Thymus (tissue), 14 donors: ENCODE data around the gene NR2F6. TPM values are rescaled to one million over a fixed set of nuclear protein-coding genes. Genes with fewer than 3 reads are reported as not detected.
A peak's percentile ranks its signal among the peaks of the same experiment; 100 is the strongest.

Experiments
- DNase-seq, 9 donors: peaks; one replicate each; pipeline ENCODE4 v3.0.0-alpha.2; 2013; ENCODE audit warnings: low spot score in 9 of 9, low read depth in 6 of 9, missing footprints in 1 of 9
- H3K27ac ChIP-seq, 2 donors: one replicate each; pipeline ENCODE4 v1.5.1; 2013; ENCODE audit warnings: control low read depth in 1 of 2, low read depth in 1 of 2, low read length in 1 of 2, mild to moderate bottlenecking in 1 of 2, moderate library complexity in 1 of 2
- H3K27me3 ChIP-seq, 2 donors: one replicate each; pipeline ENCODE4 v1.5.1; 2013; ENCODE audit warnings: low read length in 1 of 2; ENCODE audit not compliant: control insufficient read depth in 2 of 2, insufficient read depth in 1 of 2
- H3K36me3 ChIP-seq, 2 donors: one replicate each; pipeline ENCODE4 v1.5.1; 2013; ENCODE audit warnings: low read length in 1 of 2, mild to moderate bottlenecking in 1 of 2, moderate library complexity in 1 of 2; ENCODE audit not compliant: control insufficient read depth in 2 of 2, insufficient read depth in 2 of 2
- H3K4me1 ChIP-seq, 2 donors: one replicate each; pipeline ENCODE4 v1.5.1; 2013; ENCODE audit warnings: low read length in 2 of 2; ENCODE audit not compliant: control insufficient read depth in 2 of 2, insufficient read depth in 2 of 2
- H3K4me3 ChIP-seq, 2 donors: one replicate each; pipeline ENCODE4 v1.5.1; 2013; ENCODE audit warnings: low read length in 2 of 2, control low read depth in 1 of 2, mild to moderate bottlenecking in 1 of 2
- H3K9me3 ChIP-seq, 2 donors: one replicate each; pipeline ENCODE4 v1.5.1; 2013; ENCODE audit warnings: low read length in 1 of 2, mild to moderate bottlenecking in 1 of 2; ENCODE audit not compliant: control insufficient read depth in 2 of 2, insufficient read depth in 1 of 2
- WGBS: extraction: QIAGEN DNeasy Blood & Tissue Kit; methylation state at CpG from one replicate; pipeline ENCODE4 v1.1.7; 2013; 5-methylcytosine and 5-hydroxymethylcytosine counted together
- long read RNA-seq, 10 donors: transcript quantifications; one replicate each; lab custom pipeline, GENCODE V29; 2026
- polyA plus RNA-seq: library from polyadenylated mRNA; stranded (reverse); fragments of 200-250 nt; gene quantifications from one replicate; pipeline ENCODE4 v1.2.3, GENCODE V29; 2013
- total RNA-seq: library from RNA; stranded (reverse); fragments of 120-200 nt; gene quantifications from one replicate; pipeline ENCODE4 v1.2.4, GENCODE V29; 2013
- donor health status: healthy.

Gene NR2F6
- 9.4 TPM for total RNA-seq
- polyA plus RNA-seq: 15.0 TPM
- long read RNA-seq, donor 1: 0 reads
- long read RNA-seq, donor 2, transcript NR2F6-201 (4 exons, 2,404 nt): major isoform, 10 of 19 reads
- long read RNA-seq, donor 2, partial matches to known transcripts: 9 of 19 reads
- long read RNA-seq, donor 2, other reads (novel, unspliced or antisense): 0 of 19 reads
- long read RNA-seq, donor 3, transcript NR2F6-201 (4 exons, 2,404 nt): major isoform, 9 of 15 reads
- long read RNA-seq, donor 3, partial matches to known transcripts: 6 of 15 reads
- long read RNA-seq, donor 3, other reads (novel, unspliced or antisense): 0 of 15 reads
- long read RNA-seq, donor 4, transcript NR2F6-201 (4 exons, 2,404 nt): major isoform, 5 of 16 reads
- long read RNA-seq, donor 4, partial matches to known transcripts: 11 of 16 reads
- long read RNA-seq, donor 4, other reads (novel, unspliced or antisense): 0 of 16 reads
- long read RNA-seq, donor 5, transcript NR2F6-201 (4 exons, 2,404 nt): major isoform, 14 of 48 reads
- long read RNA-seq, donor 5, partial matches to known transcripts: 34 of 48 reads
- long read RNA-seq, donor 5, other reads (novel, unspliced or antisense): 0 of 48 reads
- long read RNA-seq, donor 6, partial matches to known transcripts: 0 of 3 reads
- long read RNA-seq, donor 6, other reads (novel, unspliced or antisense): 0 of 3 reads
- long read RNA-seq, donor 7: 0 reads
- long read RNA-seq, donor 8, partial matches to known transcripts: 5 of 5 reads
- long read RNA-seq, donor 8, other reads (novel, unspliced or antisense): 0 of 5 reads
- long read RNA-seq, donor 9, partial matches to known transcripts: 5 of 8 reads
- long read RNA-seq, donor 9, other reads (novel, unspliced or antisense): 0 of 8 reads
- long read RNA-seq, donor 10, transcript NR2F6-201 (4 exons, 2,404 nt): major isoform, 11 of 26 reads
- long read RNA-seq, donor 10, partial matches to known transcripts: 15 of 26 reads
- long read RNA-seq, donor 10, other reads (novel, unspliced or antisense): 0 of 26 reads

DNA sequence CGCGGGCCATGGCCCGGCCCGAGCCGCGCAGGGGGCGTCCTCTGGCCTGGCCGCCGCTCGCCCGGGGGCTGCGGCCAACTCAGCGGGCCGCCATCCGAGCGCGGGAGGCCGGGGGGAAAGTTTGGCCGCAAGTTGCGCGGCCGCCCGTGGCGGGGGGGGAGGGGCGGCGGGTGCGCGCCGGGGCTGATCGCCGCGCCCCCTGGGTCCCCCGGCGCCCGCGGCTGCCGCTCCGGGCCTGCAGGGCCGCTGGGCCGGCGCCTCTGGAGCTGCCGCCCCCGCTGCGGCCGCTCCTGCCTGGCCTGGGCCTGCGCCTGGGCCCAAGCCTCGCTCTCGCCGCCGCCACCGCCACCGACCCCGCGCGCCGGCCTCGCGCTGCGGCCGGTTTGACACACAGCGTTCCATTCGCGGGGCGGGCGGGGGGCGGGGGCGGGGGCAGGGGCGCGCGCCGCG is at the start of gene NR2F6:
Gene NR2F6 (minus strand): TSS at position 385 of the 450 bp plus-strand sequence. CDS start 699 bp downstream, outside the sequence.
- H3K4me1 ChIP-seq: peaks cover 4 to 18% of the 10 kb centered on the region in 2 donors
- WGBS: under 1% methylated on average over 72 of the region's 72 CpGs

DNA sequence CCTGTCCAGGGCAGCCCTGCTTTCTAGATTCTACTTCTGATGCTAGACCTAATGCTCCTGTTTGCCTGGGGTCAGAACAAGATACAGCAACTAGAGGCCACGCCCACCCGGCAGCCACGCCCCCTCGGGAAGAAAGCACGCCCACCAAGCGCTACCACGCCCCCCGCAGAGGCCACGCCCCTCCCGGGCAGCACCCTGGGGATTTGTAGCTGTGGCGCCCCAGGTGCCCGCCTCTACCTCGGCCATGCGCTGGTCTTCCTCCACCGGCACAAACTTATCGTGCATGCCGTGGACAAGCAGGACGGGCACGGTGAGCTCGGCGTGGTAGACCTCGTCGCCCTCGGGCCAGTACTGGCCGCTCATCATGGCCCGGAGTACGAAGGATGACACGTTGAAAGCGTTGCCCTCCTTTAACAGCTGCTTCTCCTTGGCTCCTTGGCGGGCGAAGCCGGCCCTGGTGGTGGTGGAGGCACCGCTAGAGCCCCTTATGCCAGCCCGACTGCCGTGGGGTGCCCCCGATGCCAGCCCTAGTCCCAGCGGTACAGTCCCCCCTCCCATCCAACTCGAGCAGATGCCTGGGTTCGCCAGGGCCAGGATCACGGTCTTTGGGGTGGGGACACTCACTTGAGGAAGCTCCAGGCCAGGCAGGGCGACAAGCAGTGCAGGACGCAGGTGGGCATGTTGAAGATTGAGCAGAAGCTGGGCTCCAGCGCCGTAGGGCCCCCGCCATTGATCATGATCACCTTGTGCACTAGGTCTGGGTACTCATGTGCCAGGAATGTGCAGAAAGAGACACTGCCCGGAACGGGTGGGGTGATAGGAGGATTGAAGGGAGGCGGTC is 48.6 kb upstream of the NR2F6 start:
- H3K27me3 ChIP-seq: peaks cover 0 to 3% of the 10 kb centered on the region in 2 donors
- WGBS: 92% methylated on average over 48 of the region's 48 CpGs
- H3K27ac ChIP-seq: no peak overlapping the region
- peaks cover 15 to 16% of the 10 kb centered on the region in 2 donors for H3K36me3 ChIP-seq
- H3K4me1 ChIP-seq: peaks cover 7 to 10% of the 10 kb centered on the region in 2 donors
- H3K4me3 ChIP-seq: no peak overlapping the region
- peaks cover 0 to 13% of the 10 kb centered on the region in 2 donors for H3K9me3 ChIP-seq
- no peak for DNase-seq

More for the DNA sequence above, at the start of gene NR2F6:
- H3K27ac ChIP-seq: peak within 1 kb of the TSS in 1 of 2 donors; percentile 18
- H3K4me3 ChIP-seq: peak within 1 kb of the TSS; percentile 38 to 72
- peaks cover 36 to 63% of the 10 kb centered on the region in 2 donors for H3K27me3 ChIP-seq
- no peaks in the 10 kb centered on the region for H3K36me3 ChIP-seq
- H3K9me3 ChIP-seq: peaks cover 0 to 8% of the 10 kb centered on the region in 2 donors
- no peak for DNase-seq

DNA sequence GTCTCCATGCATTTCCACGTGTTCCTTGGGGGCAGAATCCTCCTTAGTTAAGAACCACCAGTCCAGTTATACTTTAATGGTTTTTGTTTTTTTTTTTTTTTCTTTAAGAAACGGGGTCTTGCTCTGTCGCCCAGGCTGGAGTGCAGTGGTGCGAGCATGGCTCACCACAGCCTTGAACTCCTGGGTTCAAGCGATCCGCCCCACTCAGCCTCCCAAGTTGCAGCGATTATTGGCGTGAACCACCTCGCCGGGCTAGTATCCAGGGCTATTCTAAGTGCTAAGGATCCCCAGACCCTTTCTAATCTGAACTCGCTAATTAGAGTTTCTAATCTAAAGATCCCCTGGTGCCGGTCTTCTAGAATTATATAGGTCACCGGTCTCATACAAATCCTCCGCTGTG is 47.9 kb upstream of the NR2F6 start:
- DNase-seq: no peak
- WGBS: 97% methylated on average over 14 of the region's 14 CpGs
- Histone ChIP-seq H3K9me3 (peaks cover 0 to 11% of the 10 kb centered on the region in 2 donors), H3K27ac (no peak overlapping the region), H3K27me3 (peaks cover 0 to 3% of the 10 kb centered on the region in 2 donors), H3K4me3 (no peak overlapping the region), H3K36me3 (peaks cover 13 to 15% of the 10 kb centered on the region in 2 donors), H3K4me1 (peaks cover 7 to 10% of the 10 kb centered on the region in 2 donors)

DNA sequence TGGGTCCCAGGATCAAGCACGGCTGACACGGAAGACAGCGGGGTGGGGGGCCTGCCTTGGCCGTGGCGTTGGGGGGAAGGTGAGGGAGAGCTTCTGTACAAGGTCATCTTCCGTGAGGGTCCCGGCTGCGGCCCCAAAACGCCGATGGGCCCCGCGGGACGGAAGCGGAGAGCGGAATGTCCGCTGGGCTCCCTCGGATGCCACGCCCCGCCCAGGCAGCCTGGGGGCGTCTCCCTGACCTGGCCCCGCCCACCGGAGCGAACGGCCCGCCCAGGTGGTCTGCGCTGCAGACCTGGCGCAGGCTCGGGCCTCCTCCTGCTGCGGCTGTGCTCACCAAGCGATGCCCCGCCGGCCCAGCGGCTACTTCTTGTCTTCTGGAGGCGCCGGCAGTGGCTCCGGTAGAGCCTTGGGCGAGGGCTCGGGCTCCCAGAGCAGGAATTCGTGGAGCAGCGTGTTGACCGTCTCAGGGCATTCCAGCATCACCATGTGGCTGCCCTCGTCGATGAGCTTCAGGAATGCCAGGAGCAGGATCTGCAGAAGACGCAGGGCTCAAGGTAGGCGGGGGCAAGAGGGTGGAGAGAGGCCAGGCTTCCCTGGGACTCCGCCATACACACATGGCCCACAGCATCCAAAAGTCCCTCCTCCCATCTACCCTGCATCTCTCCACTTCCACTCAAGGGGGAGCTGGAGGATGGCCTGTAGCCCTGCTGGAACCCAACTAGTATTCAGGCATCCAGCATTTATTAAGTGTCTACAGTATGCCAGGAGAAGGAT is 46.8 kb upstream of the NR2F6 start:
- Histone ChIP-seq H3K9me3 (peaks cover 0 to 4% of the 10 kb centered on the region in 2 donors), H3K27ac (peak overlapping the region in 1 of 2 donors; percentile 17), H3K4me3 (peak overlapping the region; percentile 51 to 55), H3K4me1 (peaks cover 7 to 10% of the 10 kb centered on the region in 2 donors), H3K27me3 (peaks cover 0 to 3% of the 10 kb centered on the region in 2 donors), H3K36me3 (peaks cover 6 to 10% of the 10 kb centered on the region in 2 donors)
- peak in 4 of 9 donors; percentile 68 to 87 (median 74) for DNase-seq
- WGBS: 3% methylated on average over 46 of the region's 46 CpGs

DNA sequence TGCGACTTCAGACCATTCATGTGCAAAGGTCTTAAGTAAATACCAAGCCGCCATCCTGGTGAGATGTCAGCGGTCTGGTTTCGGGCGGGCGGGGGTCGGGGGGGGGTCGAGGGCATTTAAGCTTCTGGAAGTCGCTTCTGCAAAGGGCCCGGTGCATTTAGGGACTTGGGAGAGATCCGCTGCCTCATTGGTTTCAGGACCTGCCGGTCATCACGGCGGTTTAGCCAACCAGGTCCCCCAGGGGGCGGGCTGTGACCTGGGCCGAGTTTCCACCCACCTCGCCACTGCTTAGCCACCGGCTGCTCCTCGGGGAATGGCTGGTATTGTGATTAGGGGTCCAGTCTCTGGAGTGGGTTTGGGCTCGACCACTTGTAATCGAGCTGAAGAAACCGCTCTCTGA is 43.8 kb upstream of the NR2F6 start:
- Histone ChIP-seq H3K27ac (no peak overlapping the region), H3K4me3 (no peak overlapping the region), H3K27me3 (peaks cover 0 to 3% of the 10 kb centered on the region in 2 donors), H3K9me3 (peaks cover 0 to 4% of the 10 kb centered on the region in 2 donors), H3K36me3 (peaks cover 2 to 5% of the 10 kb centered on the region in 2 donors), H3K4me1 (peaks cover 7 to 10% of the 10 kb centered on the region in 2 donors)
- DNase-seq: peak in 1 of 9 donors; percentile 61
- WGBS: 19% methylated on average over 22 of the region's 22 CpGs

DNA sequence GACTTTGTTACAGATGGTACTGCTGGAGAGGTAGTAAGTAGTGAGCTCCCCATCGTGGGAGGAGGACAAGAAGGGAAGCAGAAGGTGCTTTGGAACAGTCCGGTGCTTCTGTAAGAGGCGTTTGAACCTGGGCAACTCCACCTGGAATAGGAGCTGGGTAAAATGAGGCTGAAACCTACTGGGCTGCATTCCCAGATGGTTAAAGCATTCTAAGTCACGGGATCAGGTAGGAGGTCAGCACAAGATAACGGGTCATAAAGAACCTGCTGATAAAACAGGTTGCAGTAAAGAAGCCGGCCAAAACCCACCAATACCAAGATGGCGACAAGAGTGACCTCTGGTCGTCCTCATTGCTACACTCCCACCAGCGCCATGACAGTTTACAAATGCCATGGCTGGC is 41.0 kb upstream of the NR2F6 start:
- Histone ChIP-seq H3K27ac (no peak overlapping the region), H3K27me3 (peaks cover 0 to 11% of the 10 kb centered on the region in 2 donors), H3K9me3 (no peaks in the 10 kb centered on the region), H3K4me1 (peaks cover under 1 to 8% of the 10 kb centered on the region in 2 donors), H3K36me3 (peaks cover 0 to 5% of the 10 kb centered on the region in 2 donors), H3K4me3 (no peak overlapping the region)
- no peak for DNase-seq
- WGBS: 96% methylated on average over 9 of the region's 9 CpGs

DNA sequence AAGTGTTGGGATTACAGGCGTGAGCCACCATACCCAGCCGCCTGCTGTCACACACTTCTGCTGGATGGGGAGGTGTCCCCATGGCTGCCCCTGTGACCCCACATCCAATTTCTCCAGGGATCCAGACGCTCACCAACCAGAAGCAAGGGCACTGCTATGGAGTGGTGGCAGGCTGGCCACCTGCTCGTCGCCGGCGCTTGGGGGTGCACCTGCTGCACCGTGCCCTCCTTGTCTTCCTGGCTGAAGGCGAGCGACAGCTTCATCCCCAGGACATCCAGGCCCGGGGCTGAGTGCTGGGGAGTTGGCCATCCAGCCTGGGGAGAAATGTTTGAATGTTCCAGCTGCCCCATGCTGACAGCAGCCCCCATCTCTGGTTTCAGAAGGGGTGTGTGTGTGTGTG is 40.5 kb upstream of the NR2F6 start:
- Histone ChIP-seq H3K4me3 (no peak overlapping the region), H3K4me1 (peaks cover 3 to 13% of the 10 kb centered on the region in 2 donors), H3K27me3 (peaks cover 0 to 16% of the 10 kb centered on the region in 2 donors), H3K27ac (no peak overlapping the region), H3K9me3 (no peaks in the 10 kb centered on the region), H3K36me3 (peaks cover 0 to 5% of the 10 kb centered on the region in 2 donors)
- DNase-seq: no peak
- 97% methylated on average over 11 of the region's 11 CpGs for WGBS
